AG04449 (cell line): ENCODE data around the gene FLNC.
A peak's percentile ranks its signal among the peaks of the same experiment; 100 is the strongest.

Experiments used
- CTCF ChIA-PET: fragments of 350-600 bp; formaldehyde crosslinking; extraction: SDS; loops from one replicate; lab custom pipeline; 2021; ENCODE audit warnings: antibody characterized with exemption; lab: Yijun Ruan, JAX
- POLR2A ChIA-PET: fragments of 400-600, 350-600 bp; formaldehyde crosslinking; extraction: SDS; loops from one replicate; lab custom pipeline; 2020; ENCODE audit warnings: antibody characterized with exemption, inconsistent platforms; lab: Yijun Ruan, JAX
- DNase-seq: peaks from one replicate; pipeline ENCODE4 v3.0.0-alpha.2; 2010; ENCODE audit warnings: low read depth, low spot score
- H3K4me3 ChIP-seq: 2 replicates; pipeline ENCODE4 v1.5.1; 2011; ENCODE audit warnings: low read depth, mild to moderate bottlenecking, control low read depth, low read length
- TF ChIP-seq, protein P1 (sequence below): IDR thresholded peaks from one replicate; pipeline ENCODE4 v1.5.1; 2011; ENCODE audit warnings: mild to moderate bottlenecking, moderate library complexity, low read length, control low read depth, inconsistent platforms; ENCODE audit not compliant: insufficient read depth; ENCODE audit errors: missing control alignments

FLNC gene

DNA sequence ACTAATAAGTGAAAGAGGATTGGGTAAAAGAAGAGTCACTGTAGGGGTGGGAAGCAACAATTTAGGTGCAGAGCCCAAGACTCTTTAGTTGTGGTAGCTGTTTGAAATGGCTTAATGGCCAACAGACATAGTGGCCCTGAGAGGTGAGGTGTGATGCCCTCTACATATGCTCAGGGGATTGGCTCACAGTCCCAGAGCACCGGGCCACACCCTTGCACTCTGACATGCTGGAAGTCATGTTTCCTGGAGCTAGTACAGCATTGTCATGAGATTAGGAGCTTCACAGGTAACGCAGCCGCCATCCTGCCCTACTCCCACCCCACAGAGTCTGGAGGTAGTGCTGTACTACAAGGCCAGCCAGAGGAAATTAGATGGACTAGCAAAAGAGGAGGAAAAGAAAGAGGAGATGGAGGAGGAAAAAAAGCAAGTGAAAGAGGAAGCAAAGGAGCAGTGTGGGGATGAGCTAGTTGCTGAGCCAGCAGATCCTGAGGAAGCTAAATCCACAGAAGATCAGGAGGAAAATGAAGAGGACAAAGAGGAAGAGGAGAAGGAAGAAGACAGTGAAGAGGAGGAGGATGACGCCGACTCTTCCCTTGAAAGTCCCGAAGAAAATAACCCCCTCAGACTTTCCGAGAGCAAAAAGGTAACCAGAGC, 14.8 kb upstream of the FLNC start:
- H3K4me3 ChIP-seq = no peak overlapping the region
- no peak for DNase-seq
- CTCF ChIA-PET = no interaction called here
- POLR2A ChIA-PET = no interaction called here
- TF ChIP-seq, protein P1, sequence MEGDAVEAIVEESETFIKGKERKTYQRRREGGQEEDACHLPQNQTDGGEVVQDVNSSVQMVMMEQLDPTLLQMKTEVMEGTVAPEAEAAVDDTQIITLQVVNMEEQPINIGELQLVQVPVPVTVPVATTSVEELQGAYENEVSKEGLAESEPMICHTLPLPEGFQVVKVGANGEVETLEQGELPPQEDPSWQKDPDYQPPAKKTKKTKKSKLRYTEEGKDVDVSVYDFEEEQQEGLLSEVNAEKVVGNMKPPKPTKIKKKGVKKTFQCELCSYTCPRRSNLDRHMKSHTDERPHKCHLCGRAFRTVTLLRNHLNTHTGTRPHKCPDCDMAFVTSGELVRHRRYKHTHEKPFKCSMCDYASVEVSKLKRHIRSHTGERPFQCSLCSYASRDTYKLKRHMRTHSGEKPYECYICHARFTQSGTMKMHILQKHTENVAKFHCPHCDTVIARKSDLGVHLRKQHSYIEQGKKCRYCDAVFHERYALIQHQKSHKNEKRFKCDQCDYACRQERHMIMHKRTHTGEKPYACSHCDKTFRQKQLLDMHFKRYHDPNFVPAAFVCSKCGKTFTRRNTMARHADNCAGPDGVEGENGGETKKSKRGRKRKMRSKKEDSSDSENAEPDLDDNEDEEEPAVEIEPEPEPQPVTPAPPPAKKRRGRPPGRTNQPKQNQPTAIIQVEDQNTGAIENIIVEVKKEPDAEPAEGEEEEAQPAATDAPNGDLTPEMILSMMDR = no peak

DNA sequence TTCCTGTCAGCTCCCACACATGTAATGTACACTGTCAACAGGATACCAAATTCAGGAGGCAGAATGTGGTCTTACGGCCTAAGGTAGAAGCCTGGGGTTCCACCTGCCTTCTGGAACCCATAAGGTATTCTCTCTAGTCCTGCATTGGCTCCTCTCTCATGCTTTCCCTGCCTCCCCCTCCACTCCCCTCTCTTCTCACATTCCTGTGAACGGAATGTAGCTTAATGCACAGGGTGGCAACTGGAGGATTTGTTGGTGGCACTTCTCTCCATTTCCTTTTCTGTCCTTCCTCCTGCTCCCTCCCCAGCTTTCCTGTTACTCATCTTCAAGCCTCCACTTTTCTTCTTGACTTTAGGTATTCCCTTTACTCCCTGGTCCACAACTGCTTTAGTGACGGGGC, 11.5 kb upstream of the FLNC start:
- no peak for DNase-seq
- POLR2A ChIA-PET = interaction anchor here (1.0 kb wide), 1 partner anchor 12 kb away, joined by 3 read pairs; no protein-coding TSS in a partner anchor
- no peak overlapping the region for H3K4me3 ChIP-seq
- CTCF ChIA-PET = interaction anchor here (1.1 to 1.3 kb wide), 2 partner anchors 9 to 14 kb away, joined by 5 to 7 read pairs; no protein-coding TSS in a partner anchor
- TF ChIP-seq, protein P1 = no peak

DNA sequence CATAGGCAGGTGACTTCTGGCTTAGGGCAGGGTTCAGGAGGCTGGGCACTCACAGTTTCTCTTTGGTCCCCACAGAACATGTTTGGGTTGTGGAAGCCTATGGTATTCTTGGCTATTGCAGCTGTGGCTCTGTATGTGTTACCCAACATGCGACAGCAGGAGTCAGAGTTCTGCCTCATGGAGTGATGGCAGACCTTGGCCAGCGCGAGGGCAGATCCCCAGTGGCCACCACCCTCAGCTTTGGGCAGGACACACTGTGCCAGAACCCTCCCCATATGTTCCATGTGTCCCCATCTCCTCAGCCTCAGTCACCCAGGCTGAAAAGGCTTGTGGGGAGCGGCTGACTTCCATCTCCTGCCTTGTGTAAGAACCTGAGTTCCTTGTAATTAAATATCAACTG, 8.5 kb upstream of the FLNC start:
- TF ChIP-seq, protein P1 = no peak
- H3K4me3 ChIP-seq = no peak overlapping the region
- DNase-seq = no peak
- ChIA-PET CTCF (no interaction called here), POLR2A (no interaction called here)

DNA sequence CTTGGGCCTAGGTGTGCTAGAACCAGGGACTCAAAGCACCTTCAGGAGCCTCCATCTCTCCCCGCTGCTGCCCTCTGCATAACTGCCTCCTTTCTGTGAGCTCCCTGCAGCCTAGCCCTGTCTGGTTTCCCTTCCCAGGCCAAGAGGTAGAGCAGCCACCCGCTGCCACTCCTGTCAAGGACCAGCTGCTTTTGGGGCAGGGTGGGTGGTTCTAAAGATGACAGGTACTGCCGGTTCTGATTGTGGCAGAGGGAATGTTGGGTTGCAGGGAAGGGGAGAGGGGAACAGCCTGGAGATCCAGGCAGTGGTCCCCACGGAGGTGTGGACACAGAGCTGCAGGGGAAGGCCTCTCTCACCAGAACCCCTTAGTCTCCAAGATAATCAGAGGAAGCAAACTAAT, 3.7 kb upstream of the FLNC start:
- no peak overlapping the region for H3K4me3 ChIP-seq
- ChIA-PET POLR2A (no interaction called here), CTCF (interaction anchor here (1.6 kb wide), 1 partner anchor 22 kb away, joined by 3 read pairs; no protein-coding TSS in a partner anchor)
- DNase-seq = no peak
- TF ChIP-seq, protein P1 = no peak

DNA sequence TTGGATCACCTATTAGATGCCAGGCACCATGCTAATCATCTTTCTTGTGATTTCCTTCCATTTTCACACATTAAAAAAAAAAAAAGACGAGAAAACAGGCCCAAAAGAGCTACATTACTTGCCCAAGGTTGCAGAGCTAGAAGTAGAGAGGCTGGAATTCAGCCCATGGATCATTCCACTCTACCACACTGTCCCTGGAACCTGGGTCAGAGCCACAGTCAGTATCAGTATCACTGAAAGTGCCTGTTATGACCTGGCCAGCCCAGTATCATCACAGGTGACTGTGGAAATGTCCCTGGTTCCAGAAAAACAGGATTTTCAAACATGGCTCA, 3.3 kb upstream of the FLNC start:
- TF ChIP-seq, protein P1 = no peak
- ChIA-PET CTCF (interaction anchor here (1.1 to 1.6 kb wide), 2 partner anchors 15 to 23 kb away, joined by 3 read pairs; no protein-coding TSS in a partner anchor), POLR2A (interaction anchor here (2.1 kb wide), 1 partner anchor 88 kb away, joined by 7 read pairs; the partner anchor contains the start of gene CALU)
- DNase-seq = no peak
- no peak overlapping the region for H3K4me3 ChIP-seq

DNA sequence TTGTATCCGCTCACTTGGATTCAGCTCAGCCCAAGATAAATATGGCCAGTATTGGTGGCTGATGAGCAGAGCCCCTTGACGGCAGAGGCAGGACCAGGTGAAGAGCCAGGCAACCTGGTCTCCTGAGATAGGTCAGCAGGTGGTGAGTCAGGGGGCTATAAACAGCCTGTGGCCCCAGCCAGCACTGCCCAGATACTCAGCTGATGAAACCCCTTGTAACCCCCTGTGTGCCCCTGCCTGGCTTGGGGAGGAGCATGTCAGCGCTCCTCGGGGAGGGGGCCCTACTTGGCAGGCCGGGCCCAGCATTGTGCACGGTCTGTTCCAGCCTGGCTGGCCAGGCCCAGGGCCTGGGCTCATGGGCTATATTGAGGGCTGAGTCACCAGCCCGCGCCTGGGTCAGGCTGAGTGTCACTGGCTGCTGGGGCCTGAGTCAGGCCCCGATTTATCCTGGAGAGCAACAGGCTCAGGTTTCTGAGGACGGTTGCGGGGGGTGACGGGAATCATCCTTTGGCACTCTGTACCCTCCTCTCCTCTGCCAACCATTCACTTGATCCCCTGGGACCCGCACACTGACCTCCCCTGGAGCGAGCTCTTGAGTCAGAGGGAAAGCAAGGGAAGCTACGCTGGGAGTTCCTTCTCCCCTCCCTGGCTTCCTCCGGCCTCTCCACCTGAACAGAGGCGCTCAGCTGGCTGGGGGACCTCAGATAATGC, 2.8 kb upstream of the FLNC start:
- POLR2A ChIA-PET = interaction anchor here (0.7 to 2.4 kb wide), 4 partner anchors 9 to 89 kb away, joined by 3 to 11 read pairs (median 6); partner anchors contain the start of gene CALU
- peak overlapping the region; percentile 34 for H3K4me3 ChIP-seq
- TF ChIP-seq, protein P1 = no peak
- CTCF ChIA-PET = interaction anchor here (0.7 to 1.6 kb wide), 4 partner anchors 15 to 53 kb away, joined by 3 read pairs; no protein-coding TSS in a partner anchor
- peak; percentile 53 for DNase-seq
